GM23338 (cell line): ENCODE data around the gene PXMP4. TPM values are rescaled to one million over a fixed set of nuclear protein-coding genes. Genes with fewer than 3 reads are reported as not detected.

ENCODE experiments used
- ATAC-seq: fragments of 200-7000 bp; cut with Tn5 transposase; 3 replicates; pipeline ENCODE4 v1.9.1; 2020
- DNase-seq: peaks from one replicate; pipeline ENCODE4 v3.0.0-alpha.2; 2015; ENCODE audit warnings: low spot score
- H2AFZ ChIP-seq: fragments of 200-600 bp; sonication (generic); 2 replicates; pipeline ENCODE4 v1.8.0; 2016; ENCODE audit warnings: antibody characterized with exemption, mild to moderate bottlenecking, moderate library complexity
- H3F3A ChIP-seq: fragments of 200-600 bp; sonication (generic); replicated peaks from 2 replicates; pipeline ENCODE4 v1.8.0; 2017; ENCODE audit warnings: antibody characterized with exemption, mixed run types, low read depth
- H3K27ac ChIP-seq: fragments of 200-600 bp; sonication (generic); 2 replicates; pipeline ENCODE4 v1.6.1; 2016; ENCODE audit warnings: low read depth
- H3K27me3 ChIP-seq: fragments of 200-600 bp; sonication (generic); 2 replicates; pipeline ENCODE4 v1.8.0; 2016; ENCODE audit warnings: mild to moderate bottlenecking, mixed run types, moderate library complexity; ENCODE audit not compliant: insufficient read depth
- H3K36me3 ChIP-seq: fragments of 200-600 bp; sonication (generic); 2 replicates; pipeline ENCODE4 v1.8.0; 2016; ENCODE audit warnings: mild to moderate bottlenecking; ENCODE audit not compliant: insufficient read depth
- H3K4me1 ChIP-seq: fragments of 200-600 bp; sonication (generic); 2 replicates; pipeline ENCODE4 v1.8.0; 2016; ENCODE audit warnings: mild to moderate bottlenecking, moderate library complexity; ENCODE audit not compliant: insufficient read depth
- H3K4me2 ChIP-seq: fragments of 200-600 bp; sonication (generic); 2 replicates; pipeline ENCODE4 v1.7.1; 2017; ENCODE audit warnings: mixed run types
- H3K4me3 ChIP-seq: fragments of 200-600 bp; sonication (generic); 2 replicates; pipeline ENCODE4 v1.6.1; 2016; ENCODE audit warnings: mixed run types
- H3K79me2 ChIP-seq: fragments of 200-600 bp; sonication (generic); replicated peaks from 2 replicates; pipeline ENCODE4 v1.8.0; 2017; ENCODE audit warnings: mild to moderate bottlenecking; ENCODE audit not compliant: insufficient read depth
- H3K9me2 ChIP-seq: fragments of 200-600 bp; sonication (generic); 2 replicates; pipeline ENCODE4 v1.8.0; 2017; ENCODE audit not compliant: insufficient read depth
- H4K20me1 ChIP-seq: fragments of 200-600 bp; sonication (generic); replicated peaks from 2 replicates; pipeline ENCODE4 v1.8.0; 2017; ENCODE audit warnings: mild to moderate bottlenecking; ENCODE audit not compliant: insufficient read depth
- H3K27ac Mint-ChIP-seq: 2 replicates; pipeline ENCODE4 v1.8.0; 2020; ENCODE audit warnings: inconsistent platforms, mild to moderate bottlenecking, moderate library complexity, mixed read lengths
- H3K27me3 Mint-ChIP-seq: 3 replicates; pipeline ENCODE4 v1.8.0; 2022; ENCODE audit warnings: low read depth, mild to moderate bottlenecking, moderate library complexity, mixed read lengths, inconsistent platforms; ENCODE audit not compliant: insufficient read depth, poor library complexity
- H3K36me3 Mint-ChIP-seq: 3 replicates; pipeline ENCODE4 v1.8.0; 2021; ENCODE audit warnings: low read depth, mild to moderate bottlenecking, inconsistent platforms, moderate library complexity, mixed read lengths
- H3K4me1 Mint-ChIP-seq: 3 replicates; pipeline ENCODE4 v1.8.0; 2020; ENCODE audit warnings: mild to moderate bottlenecking, inconsistent platforms, mixed read lengths
- H3K4me3 Mint-ChIP-seq: 3 replicates; pipeline ENCODE4 v1.8.0; 2021; ENCODE audit warnings: moderate library complexity, mild to moderate bottlenecking, inconsistent platforms, mixed read lengths
- H3K9me3 Mint-ChIP-seq: 3 replicates; pipeline ENCODE4 v1.8.0; 2020; ENCODE audit warnings: moderate library complexity, mild to moderate bottlenecking, inconsistent platforms, mixed read lengths
- ETS1 ChIP-seq: IDR thresholded peaks from 2 replicates; pipeline ENCODE4 v1.6.1; 2016; ENCODE audit warnings: antibody characterized with exemption
- EZH2phosphoT487 ChIP-seq: fragments of 200-600 bp; sonication (generic); IDR thresholded peaks from one replicate; pipeline ENCODE4 v1.8.1; 2018; ENCODE audit warnings: antibody characterized with exemption; ENCODE audit not compliant: unreplicated experiment
- NANOG ChIP-seq: IDR thresholded peaks from 2 replicates; pipeline ENCODE4 v1.6.1; 2016; ENCODE audit warnings: antibody characterized with exemption, borderline replicate concordance
- POLR2AphosphoS5 ChIP-seq: IDR thresholded peaks from 2 replicates; pipeline ENCODE4 v1.6.1; 2016; ENCODE audit warnings: antibody characterized with exemption, low read depth
- REST ChIP-seq: IDR thresholded peaks from one replicate; pipeline ENCODE4 v1.6.1; 2018; ENCODE audit warnings: antibody characterized with exemption; ENCODE audit not compliant: unreplicated experiment
- STAT1 ChIP-seq: IDR thresholded peaks from one replicate; pipeline ENCODE4 v1.6.1; 2016; ENCODE audit warnings: antibody characterized with exemption; ENCODE audit not compliant: unreplicated experiment
- ZNF114 ChIP-seq: fragments of 250-450 bp; sonication (Bioruptor Pico); IDR thresholded peaks from 2 replicates; pipeline ENCODE4 v1.5.0; 2020; ENCODE audit warnings: mild to moderate bottlenecking, moderate library complexity
- ZNF462 ChIP-seq: fragments of 250-450 bp; sonication (Bioruptor Pico); IDR thresholded peaks from 2 replicates; pipeline ENCODE4 v1.5.0; 2020; ENCODE audit warnings: mild to moderate bottlenecking, moderate library complexity
- polyA plus RNA-seq: library from polyadenylated mRNA; unstranded; fragments of >200 nt; fragmentation: Nextera tagmentation; extraction: Ambion mirVana; gene quantifications from 2 replicates; pipeline ENCODE4 v1.2.1, GENCODE V29; 2016
- total RNA-seq: library from RNA; depleted of rRNA; stranded (reverse); fragments of >200 nt; shearing (Covaris generic); gene quantifications from 2 replicates; pipeline ENCODE4 v1.2.3, GENCODE V29; 2014

PXMP4 gene
- total and polyA plus RNA-seq, 2 experiments from 2014 or later = 1.2 to 3.5 TPM

GRCh38 chr20:33732166-33732970 lies 12.3 kb upstream of the PXMP4 start:
- Histone ChIP-seq H3K4me3 (peak overlapping the region; percentile 74), H3K79me2 (no peaks in the 10 kb centered on the region), H3K36me3 (no peaks in the 10 kb centered on the region), H3K4me1 (peaks cover 17% of the 10 kb centered on the region; the same call in 1 of the 2 replicates), H4K20me1 (no peaks in the 10 kb centered on the region), H3K27ac (peak overlapping the region; percentile 86; the same call in 1 of the 2 replicates), H3K9me2 (no peaks in the 10 kb centered on the region), H3F3A (peaks cover 6% of the 10 kb centered on the region; the same call in 1 of the 2 replicates), H3K27me3 (no peaks in the 10 kb centered on the region), H3K4me2 (peak overlapping the region; percentile 97), H2AFZ (peak overlapping the region; percentile 98)
- ATAC-seq (peak; percentile 66), DNase-seq (peak; percentile 87)
- H3K4me1 Mint-ChIP-seq = peaks cover 17% of the 10 kb centered on the region
- peaks cover 24% of the 10 kb centered on the region for H3K27me3 Mint-ChIP-seq
- peaks cover 17% of the 10 kb centered on the region for H3K9me3 Mint-ChIP-seq
- H3K27ac Mint-ChIP-seq = no peak overlapping the region
- TF ChIP-seq STAT1 = no peak
- TF ChIP-seq ZNF462 (CRISPR knock-in tag) = no peak
- TF ChIP-seq POLR2AphosphoS5 = peak; percentile 41
- no peak for TF ChIP-seq EZH2phosphoT487
- H3K36me3 Mint-ChIP-seq = peaks cover 16% of the 10 kb centered on the region
- H3K4me3 Mint-ChIP-seq = peak overlapping the region; percentile 76

GRCh38 chr20:33731693-33732165 lies 11.6 kb upstream of the PXMP4 start, which contains the start of gene ZNF341:
Gene ZNF341 (plus strand): TSS chr20:33731996. CDS start chr20:33732022, 26 bp downstream.
- Mint-ChIP-seq H3K4me1 (peaks cover 17% of the 10 kb centered on the region), H3K27me3 (peaks cover 24% of the 10 kb centered on the region), H3K27ac (no peak within 1 kb of the TSS; the same call in 1 of the 2 replicates), H3K4me3 (peak within 1 kb of the TSS; percentile 76), H3K36me3 (peaks cover 12% of the 10 kb centered on the region), H3K9me3 (peaks cover 12% of the 10 kb centered on the region)
- Histone ChIP-seq H3K36me3 (no peaks in the 10 kb centered on the region), H3K27me3 (no peaks in the 10 kb centered on the region), H2AFZ (peak within 1 kb of the TSS; percentile 100), H3K4me2 (peak within 1 kb of the TSS; percentile 97), H4K20me1 (no peaks in the 10 kb centered on the region), H3F3A (peaks cover 6% of the 10 kb centered on the region; the same call in 1 of the 2 replicates), H3K4me3 (peak within 1 kb of the TSS; percentile 74), H3K4me1 (peaks cover 17% of the 10 kb centered on the region; the same call in 1 of the 2 replicates), H3K79me2 (no peaks in the 10 kb centered on the region), H3K27ac (peak within 1 kb of the TSS; percentile 86; the same call in 1 of the 2 replicates), H3K9me2 (no peaks in the 10 kb centered on the region)
- peak; percentile 86 for ATAC-seq
- DNase-seq = peak; percentile 91
- TF ChIP-seq REST = no peak
- no peak for TF ChIP-seq NANOG
- no peak for TF ChIP-seq ETS1
- no peak for TF ChIP-seq EZH2phosphoT487
- no peak for TF ChIP-seq ZNF114 (CRISPR knock-in tag)
